GM12878 (cell line): Measurements from ENCODE around the gene RNF152. TPM values are rescaled to one million over a fixed set of nuclear protein-coding genes. Genes with fewer than 3 reads are reported as not detected.

ENCODE experiments used
- ATAC-seq: fragments of 200-7000 bp; cut with Tn5 transposase; 3 replicates; pipeline ENCODE4 v1.9.1; 2020; ENCODE audit warnings: mild to moderate bottlenecking, moderate library complexity
- BruUV-seq: library from RNA; stranded (reverse); fragments of 400-500 nt; replicated peaks from 2 replicates; lab custom pipeline; 2021; lab: Mats Ljungman, UMichigan
- CTCF ChIA-PET: fragments of 300-600 bp; sonication (Branson Sonifier 250); formaldehyde crosslinking; extraction: SDS; loops from one replicate; lab custom pipeline; 2021; ENCODE audit warnings: inconsistent platforms; lab: Yijun Ruan, JAX
- POLR2A ChIA-PET: fragments of 350-600 bp; formaldehyde crosslinking; extraction: SDS; loops from one replicate; lab custom pipeline; 2021; ENCODE audit warnings: inconsistent platforms; lab: Charles Lee
- RAD21 ChIA-PET: fragments of 300-600 bp; sonication (Branson Sonifier 250); formaldehyde crosslinking; loops from one replicate; lab custom pipeline; 2023; ENCODE audit warnings: antibody characterized with exemption; ENCODE audit not compliant: unreplicated experiment; lab: Charles Lee
- SMC1A ChIA-PET: fragments of 300-600 bp; sonication (Branson Sonifier 250); formaldehyde crosslinking; loops from one replicate; lab custom pipeline; 2023; ENCODE audit not compliant: unreplicated experiment, uncharacterized antibody; lab: Charles Lee
- DNase-seq: peaks from one replicate; pipeline ENCODE4 v3.0.0-alpha.2; 2011; ENCODE audit warnings: low read depth, low spot score
- FAIRE-seq: peaks from 3 replicates; lab custom pipeline; 2011; peaks lifted over from hg19 to GRCh38; lab: Jason Lieb, UNC
- H2AFZ ChIP-seq: 2 replicates; pipeline ENCODE4 v1.6.0; 2011; ENCODE audit warnings: low read depth, low read length, control low read depth; ENCODE audit not compliant: control insufficient read depth
- H3K27ac ChIP-seq: 2 replicates; pipeline ENCODE4 v1.5.1; 2011; ENCODE audit warnings: control low read depth; ENCODE audit not compliant: control insufficient read depth, insufficient read depth
- H3K27me3 ChIP-seq, 2 experiments: replicated peaks in 1 of 2; 2 replicates each; pipeline versions ENCODE4 v1.6.0 to v1.6.1; 2011; ENCODE audit warnings: low read length in 1 of 2; ENCODE audit not compliant: control insufficient read depth in 2 of 2, insufficient read depth in 2 of 2
- H3K36me3 ChIP-seq, 2 experiments: 2 replicates each; pipeline ENCODE4 v1.5.1; 2011; ENCODE audit warnings: low read length in 1 of 2; ENCODE audit not compliant: control insufficient read depth in 2 of 2, insufficient read depth in 2 of 2
- H3K4me1 ChIP-seq: 2 replicates; pipeline ENCODE4 v1.6.1; 2011; ENCODE audit warnings: mild to moderate bottlenecking, low read length, moderate library complexity, mixed read lengths; ENCODE audit not compliant: control insufficient read depth, insufficient read depth
- H3K4me2 ChIP-seq: 2 replicates; pipeline ENCODE4 v1.6.0; 2011; ENCODE audit warnings: control low read depth; ENCODE audit not compliant: control insufficient read depth, insufficient read depth
- H3K4me3 ChIP-seq: fragments of 200-600 bp; sonication (generic); 2 replicates; pipeline ENCODE4 v1.5.1; 2016
- H3K79me2 ChIP-seq: 2 replicates; pipeline ENCODE4 v1.6.0; 2011; ENCODE audit warnings: low read length; ENCODE audit not compliant: control insufficient read depth, insufficient read depth
- H3K9ac ChIP-seq: 2 replicates; pipeline ENCODE4 v1.8.0; 2011; ENCODE audit warnings: low read length, control low read depth, mixed read lengths; ENCODE audit not compliant: control insufficient read depth, insufficient read depth
- H3K9me3 ChIP-seq: replicated peaks from 3 replicates; pipeline ENCODE4 v1.5.1; 2011; ENCODE audit warnings: mild to moderate bottlenecking, low read length; ENCODE audit not compliant: control insufficient read depth, insufficient read depth
- H4K20me1 ChIP-seq: 2 replicates; pipeline ENCODE4 v1.6.0; 2011; ENCODE audit not compliant: control insufficient read depth, insufficient read depth
- ATF2 ChIP-seq: IDR thresholded peaks from 2 replicates; pipeline ENCODE4 v1.6.1; 2012; ENCODE audit warnings: low read length, inconsistent platforms
- BRCA1 ChIP-seq: IDR thresholded peaks from 2 replicates; pipeline ENCODE4 v1.6.1; 2011; ENCODE audit warnings: low read depth, low read length, improper control_type of control experiment
- CHD2 ChIP-seq: IDR thresholded peaks from 2 replicates; pipeline ENCODE4 v1.6.1; 2011; ENCODE audit warnings: low read depth, low read length, improper control_type of control experiment, borderline replicate concordance
- CUX1 ChIP-seq: IDR thresholded peaks from 2 replicates; pipeline ENCODE4 v1.6.1; 2012; ENCODE audit warnings: improper control_type of control experiment, low read depth, low read length; ENCODE audit not compliant: insufficient replicate concordance
- GATAD2B ChIP-seq: fragments of 450-650 bp; conservative IDR thresholded peaks from 2 replicates; pipeline ENCODE4 v1.6.1; 2017; ENCODE audit warnings: low read depth, mild to moderate bottlenecking, moderate library complexity
- MEF2A ChIP-seq: IDR thresholded peaks from 2 replicates; pipeline ENCODE4 v1.6.1; 2011; ENCODE audit warnings: low read depth, mild to moderate bottlenecking, low read length, moderate library complexity; ENCODE audit not compliant: insufficient read depth
- NR2F1 ChIP-seq: fragments of 450-650 bp; conservative IDR thresholded peaks from 2 replicates; pipeline ENCODE4 v1.6.1; 2017; ENCODE audit warnings: mild to moderate bottlenecking
- SMAD5 ChIP-seq: IDR thresholded peaks from 2 replicates; pipeline ENCODE4 v1.6.1; 2016; ENCODE audit warnings: antibody characterized with exemption, low read depth
- STAT1 ChIP-seq: fragments of 450-650 bp; conservative IDR thresholded peaks from 2 replicates; pipeline ENCODE4 v1.6.1; 2014; ENCODE audit warnings: antibody characterized with exemption, mild to moderate bottlenecking
- WRNIP1 ChIP-seq: IDR thresholded peaks from 2 replicates; pipeline ENCODE4 v1.6.1; 2011; ENCODE audit warnings: low read depth, low read length, improper control_type of control experiment, borderline replicate concordance
- YY1 ChIP-seq: IDR thresholded peaks from 2 replicates; pipeline ENCODE4 v1.6.1; 2011; ENCODE audit warnings: low read depth, mild to moderate bottlenecking, low read length
- ZBED1 ChIP-seq: IDR thresholded peaks from 2 replicates; pipeline ENCODE4 v1.6.1; 2016; ENCODE audit warnings: borderline replicate concordance
- WGBS: methylation state at CpG from one replicate; pipeline ENCODE4 v1.1.6; 2016; ENCODE audit warnings: low lambda C conversion rate; ENCODE audit not compliant: insufficient replicate concordance, insufficient coverage; ENCODE audit errors: missing lambda C conversion rate; 5-methylcytosine and 5-hydroxymethylcytosine counted together
- in situ Hi-C: fragments of 300-500 bp; cut with MboI; formaldehyde crosslinking; loops from 9 replicates; pipeline ENCODE4 v1.14.3; 2018; ENCODE audit warnings: mixed read lengths
- intact Hi-C: fragments of 100-400 bp; cut with micrococcal nuclease; formaldehyde crosslinking; loops from one replicate; pipeline ENCODE4 v1.14.2; 2022; ENCODE audit not compliant: unreplicated experiment
- polyA plus RNA-seq, 11 experiments: library from polyadenylated mRNA; depleted of rRNA in 4 of 11; unstranded in 6 of 11; stranded (reverse) in 5 of 11; fragments of >200 nt; fragmentation: Nextera tagmentation in 4 of 11; fragmentation: Illumina TruSeq in 1 of 11; extraction: Ambion mirVana in 4 of 11; extraction: Trizol in 1 of 11; gene quantifications; 1 replicate in 1 of 11; 2 replicates in 10 of 11; pipeline versions ENCODE4 v1.2.1 to v1.2.3, GENCODE V29; 2011 to 2016; ENCODE audit warnings: inconsistent platforms in 2 of 11, missing spikeins in 2 of 11, low read depth in 1 of 11
- total RNA-seq, 4 experiments: library from RNA; depleted of rRNA in 3 of 4; stranded (reverse); fragments of >200 nt in 3 of 4; fragmentation: Illumina TruSeq in 1 of 4; extraction: Trizol in 1 of 4; gene quantifications; 2 replicates each; pipeline versions ENCODE4 v1.2.1 to v1.2.3, GENCODE V29; 2013 to 2021

RNF152 gene
- total and polyA plus RNA-seq, 10 of the 15 experiments (the other 5 are each of a cell fraction or from before 2014, with no cell fraction given): under 0.01 to 0.07 (median 0.03) TPM; not detected in 7

GRCh38 chr18:61889541-61889940 is 3.3 kb downstream of the RNF152 start:
- SMC1A ChIA-PET: no interaction called here
- Histone ChIP-seq H3K9ac (no peak overlapping the region), H3K4me1 (no peaks in the 10 kb centered on the region), H3K27me3 (peaks cover 3 to 15% of the 10 kb centered on the region in 2 experiments), H3K79me2 (no peaks in the 10 kb centered on the region), H3K4me2 (no peak overlapping the region), H3K4me3 (no peak overlapping the region), H3K36me3 (no peaks in the 10 kb centered on the region), H2AFZ (no peak overlapping the region), H3K9me3 (no peaks in the 10 kb centered on the region; the same call in 2 of the 3 replicates), H3K27ac (no peak overlapping the region)
- FAIRE-seq (no peak), ATAC-seq (no peak)
- POLR2A ChIA-PET: no interaction called here
- BruUV-seq: no TSS peak
- intact Hi-C loops: no loop called here
- in situ Hi-C loops: no loop called here
- RAD21 ChIA-PET: no interaction called here
- no peak for TF ChIP-seq YY1
- no peak for TF ChIP-seq ATF2
- TF ChIP-seq MEF2A: no peak
- no peak for TF ChIP-seq ZBED1
- TF ChIP-seq GATAD2B: no peak
- TF ChIP-seq STAT1: no peak
- TF ChIP-seq, all 136 proteins: peak for 0
- CTCF ChIA-PET: interaction anchor here (1.4 kb wide), 1 partner anchor 11 kb away, joined by 4 read pairs; no protein-coding TSS in a partner anchor
- WGBS: 8% methylated on average over 1 of the region's 1 CpG
- DNase-seq: no peak
- H4K20me1 ChIP-seq: no peaks in the 10 kb centered on the region

- RAD21 ChIA-PET: no interaction called here
- SMC1A ChIA-PET: no interaction called here
- POLR2A ChIA-PET: no interaction called here
- no peaks in the 10 kb centered on the region; the same call in 2 of the 3 replicates for H3K9me3 ChIP-seq
- H3K4me3 ChIP-seq: no peak overlapping the region
- DNase-seq (no peak), FAIRE-seq (no peak), ATAC-seq (no peak)
- H3K79me2 ChIP-seq: no peaks in the 10 kb centered on the region
- H3K4me1 ChIP-seq: no peaks in the 10 kb centered on the region
- H2AFZ ChIP-seq: no peak overlapping the region
- TF ChIP-seq CUX1 (no peak), CHD2 (no peak), BRCA1 (no peak), GATAD2B (no peak), NR2F1 (no peak), WRNIP1 (no peak), SMAD5 (no peak), MEF2A (no peak)
- H3K4me2 ChIP-seq: no peak overlapping the region
- H4K20me1 ChIP-seq: no peaks in the 10 kb centered on the region
- no peak overlapping the region for H3K27ac ChIP-seq
- no TSS peak for BruUV-seq
- 24% methylated on average over 5 of the region's 5 CpGs for WGBS
- in situ Hi-C loops: no loop called here
- H3K36me3 ChIP-seq: no peaks in the 10 kb centered on the region
- CTCF ChIA-PET: no interaction called here
- intact Hi-C loops: no loop called here
- H3K9ac ChIP-seq: no peak overlapping the region
- peaks cover 3 to 15% of the 10 kb centered on the region in 2 experiments for H3K27me3 ChIP-seq
Observed at GRCh38 chr18:61888622-61889021, 4.2 kb downstream of the RNF152 start.
